Measurements from ENCODE around the gene ZMYND8.
"Not testable (repeated sequence)": the region's sequence is repeated elsewhere in the genome, so short reads cannot be mapped to it uniquely, and the experiment has no call there.

ZMYND8 gene

DNA sequence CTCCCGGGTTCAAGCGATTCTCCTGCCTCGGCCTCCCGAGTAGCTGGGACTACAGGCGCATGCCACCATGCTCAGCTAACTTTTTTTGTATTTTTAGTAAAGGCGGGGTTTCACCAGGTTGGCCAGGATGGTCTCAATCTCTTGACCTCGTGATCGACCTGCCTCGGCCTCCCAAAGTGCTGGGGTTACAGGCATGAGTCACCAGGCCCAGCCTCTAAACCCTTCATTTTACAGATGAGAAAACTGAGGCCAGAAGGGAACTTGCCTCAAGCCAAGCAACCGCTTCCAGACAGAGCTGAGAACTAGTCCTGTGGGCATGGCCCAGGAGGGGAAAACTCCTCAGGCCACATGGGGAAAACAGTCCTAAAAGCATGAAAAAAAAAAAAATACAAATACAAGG lies 47.1 kb downstream of the ZMYND8 start:
- no peak for DNase-seq

DNA sequence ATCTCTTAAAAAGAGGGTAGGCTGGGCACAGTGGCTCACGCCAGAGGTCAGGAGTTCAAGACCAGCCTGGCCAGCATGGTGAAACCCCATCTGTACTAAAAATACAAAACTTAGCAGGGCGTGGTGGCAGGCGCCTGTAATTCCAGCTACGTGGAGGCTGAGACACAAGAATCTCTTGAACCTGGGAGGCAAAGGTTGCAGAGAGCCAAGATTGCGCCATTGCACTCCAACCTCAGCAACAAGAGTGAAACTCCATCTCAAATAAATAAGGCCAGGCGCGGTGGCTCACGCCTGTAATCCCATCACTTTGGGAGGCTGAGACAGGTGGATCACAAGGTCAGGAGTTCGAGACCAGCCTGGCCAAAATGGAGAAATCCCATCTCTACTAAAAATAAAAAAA lies 48.9 kb downstream of the ZMYND8 start:
- not testable (repeated sequence) for DNase-seq

DNA sequence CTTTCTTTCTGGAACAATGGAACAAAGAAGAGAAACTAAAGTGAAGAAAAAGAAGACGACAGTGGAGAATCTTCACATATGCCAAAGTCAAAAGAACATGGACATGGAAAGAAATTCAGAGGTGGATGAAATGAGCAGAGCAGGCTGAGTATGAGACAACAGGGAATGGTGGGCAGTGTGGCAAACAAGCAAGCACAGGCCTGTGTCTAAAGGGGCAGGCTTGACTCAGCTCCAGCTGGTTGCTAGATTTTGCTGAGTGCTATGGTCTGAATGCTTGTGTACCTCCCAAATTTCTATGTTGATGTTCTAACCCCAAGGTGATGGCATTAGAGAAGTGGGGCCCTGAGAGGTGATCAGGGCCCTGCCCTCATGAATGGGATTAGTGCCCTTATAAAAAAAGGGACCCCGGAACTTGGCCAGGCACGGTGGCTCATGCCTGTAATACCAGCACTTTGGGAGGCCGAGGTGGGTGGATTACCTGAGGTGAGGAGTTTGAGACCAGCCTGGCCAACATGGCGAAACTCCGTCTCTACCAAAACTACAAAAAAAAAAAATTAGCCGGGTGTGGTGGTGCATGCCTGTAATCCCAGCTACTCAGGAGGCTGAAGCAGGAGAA lies 49.6 kb downstream of the ZMYND8 start:
- DNase-seq = no peak

DNA sequence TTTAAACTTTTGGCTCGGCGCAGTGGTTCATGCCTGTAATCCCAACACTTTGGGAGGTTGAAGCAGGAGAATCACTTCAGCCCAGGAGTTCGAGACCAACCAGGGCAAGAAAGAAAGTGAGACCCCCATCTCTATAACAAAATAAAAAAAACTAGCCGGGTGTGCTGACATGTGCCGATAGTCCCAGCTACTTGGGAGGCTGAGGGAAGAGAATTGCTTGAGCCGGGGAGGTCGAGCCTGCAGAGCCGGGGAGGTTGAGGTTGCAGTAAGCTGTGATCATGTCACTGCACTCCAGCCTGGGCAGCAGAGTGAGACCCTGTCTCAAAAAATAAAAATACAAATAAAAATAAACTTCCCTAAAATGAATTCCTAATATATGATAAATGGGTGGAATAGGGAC lies 50.4 kb downstream of the ZMYND8 start:
- no peak for DNase-seq

DNA sequence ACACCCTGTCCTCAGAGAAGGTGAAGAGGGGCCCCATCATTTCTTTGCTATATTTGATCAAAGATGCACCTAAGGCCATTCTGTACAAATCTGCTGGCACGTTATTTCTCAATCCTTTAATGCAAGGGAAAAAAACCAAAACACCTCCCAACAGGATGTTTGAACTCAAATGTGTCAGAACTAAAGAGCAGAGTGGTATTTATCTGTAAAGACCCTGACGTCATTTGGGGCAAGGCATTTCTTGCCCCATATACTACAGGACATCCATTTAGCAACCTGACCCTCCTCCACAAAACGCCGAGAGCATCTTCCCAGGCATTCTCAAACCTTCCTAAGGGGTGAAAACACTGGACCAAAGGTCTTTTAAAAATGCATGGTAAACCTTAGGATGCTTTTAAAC lies 50.8 kb downstream of the ZMYND8 start:
- DNase-seq = no peak

DNA sequence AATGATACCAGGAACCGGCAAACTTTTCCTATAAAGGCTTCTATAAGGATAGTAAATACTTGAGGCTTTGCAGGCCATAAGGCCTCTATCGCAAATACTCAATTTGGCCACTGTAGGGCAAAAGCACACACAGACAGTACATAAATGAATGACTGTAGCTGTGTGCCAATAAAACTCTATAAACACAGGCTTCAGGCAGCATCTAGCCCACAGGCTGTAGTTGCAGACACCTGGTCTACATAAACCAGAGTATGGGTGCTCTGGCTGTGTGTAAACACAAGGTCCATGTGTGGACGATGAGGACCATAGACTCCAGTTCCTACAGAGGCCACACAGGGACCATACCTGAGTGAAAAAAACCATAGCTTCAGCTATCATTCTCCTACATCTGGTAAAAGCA lies 52.2 kb downstream of the ZMYND8 start:
- no peak for DNase-seq

DNA sequence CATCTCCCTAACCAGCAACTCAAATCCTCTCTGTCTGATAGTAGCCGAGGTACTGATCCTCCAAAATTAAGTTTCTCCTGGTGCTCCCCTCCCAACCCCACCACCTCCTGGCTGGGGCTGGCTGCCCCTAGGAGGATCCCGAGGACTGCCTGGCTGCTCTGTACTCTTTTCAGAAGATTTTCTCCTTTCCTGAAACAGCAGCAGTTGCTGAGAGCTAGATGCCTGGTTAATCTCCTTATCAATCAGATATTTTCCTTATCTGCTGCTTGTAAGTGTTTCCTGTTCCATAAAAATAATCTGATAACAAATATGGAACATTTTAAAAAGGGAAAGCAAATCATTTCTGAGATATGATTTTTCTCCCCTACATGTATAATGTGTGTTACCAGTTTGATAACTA lies 52.8 kb downstream of the ZMYND8 start:
- DNase-seq = no peak

DNA sequence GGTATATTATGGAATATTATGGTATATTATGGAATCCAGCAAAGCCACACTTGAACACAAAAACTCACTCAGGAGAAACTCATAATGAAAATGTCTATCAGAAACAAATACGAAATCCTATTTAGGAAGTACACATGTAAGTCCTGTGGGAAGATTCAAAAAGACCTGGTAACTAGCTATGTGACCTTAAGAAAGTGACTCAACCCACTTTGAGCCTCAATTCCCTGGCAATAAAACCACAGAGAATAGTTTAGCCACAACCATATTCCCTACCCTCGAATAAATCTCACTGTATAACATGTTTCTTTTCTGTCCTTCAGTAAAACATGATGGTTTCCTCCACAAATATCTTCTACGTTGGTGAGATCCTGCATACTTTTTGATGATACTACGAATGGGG lies 56.4 kb downstream of the ZMYND8 start:
- no peak for DNase-seq

DNA sequence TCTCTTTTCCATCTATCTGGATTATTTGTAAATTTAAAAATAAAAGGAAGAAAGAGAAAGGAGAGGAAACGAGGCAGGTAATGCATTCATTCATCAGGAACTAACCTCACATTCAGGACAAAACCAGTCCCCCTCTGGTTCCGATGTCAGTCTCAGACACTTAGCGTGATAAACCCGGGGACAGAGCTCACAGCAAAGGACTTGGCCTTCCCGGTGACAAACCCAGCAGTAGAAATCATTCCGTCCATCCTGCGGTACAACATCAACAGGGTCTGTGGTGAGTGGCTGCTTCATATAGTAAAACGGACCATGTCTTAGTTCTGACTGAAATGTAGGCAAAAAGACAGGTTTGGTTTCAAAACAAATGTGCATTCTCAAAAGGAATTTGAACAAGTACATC lies 57.9 kb downstream of the ZMYND8 start:
- no peak for DNase-seq

DNA sequence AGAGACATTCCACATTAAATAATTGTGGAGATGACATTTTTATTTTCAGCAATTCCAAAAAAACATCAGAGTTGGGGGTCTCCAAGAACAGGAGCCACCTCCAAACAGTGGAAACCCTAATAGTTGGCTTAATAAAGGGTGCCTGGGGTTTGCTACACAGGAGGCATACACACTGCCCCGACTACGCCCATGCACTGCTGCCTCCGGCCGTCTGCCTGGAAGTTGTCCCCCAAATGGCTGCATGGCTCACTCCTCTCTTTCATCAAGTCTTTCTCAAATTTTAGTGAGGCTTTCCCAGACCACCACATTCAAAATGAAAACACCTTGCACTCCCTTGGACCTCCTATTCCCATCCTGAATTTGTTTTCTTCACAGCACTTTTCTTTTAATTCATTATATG lies 58.8 kb downstream of the ZMYND8 start:
- DNase-seq = no peak

DNA sequence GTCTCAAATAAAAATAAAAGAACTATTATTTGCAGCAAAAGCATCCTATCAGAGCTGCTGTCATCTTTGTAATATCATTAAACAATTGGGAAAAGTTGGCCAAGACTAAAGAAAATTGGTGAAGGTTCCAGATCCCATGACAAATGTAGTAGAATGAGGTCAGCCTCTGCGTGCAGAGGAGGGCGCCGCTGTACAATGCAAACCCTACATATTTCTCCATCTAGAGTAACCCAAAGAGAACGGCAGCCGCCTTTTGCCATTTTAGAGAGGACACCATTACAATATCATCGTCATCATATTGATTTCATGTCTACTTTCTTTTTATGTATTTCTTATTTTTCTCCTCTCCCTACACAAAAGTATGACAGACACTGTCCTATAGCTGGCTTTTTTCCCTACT lies 59.5 kb downstream of the ZMYND8 start:
- no peak for DNase-seq

DNA sequence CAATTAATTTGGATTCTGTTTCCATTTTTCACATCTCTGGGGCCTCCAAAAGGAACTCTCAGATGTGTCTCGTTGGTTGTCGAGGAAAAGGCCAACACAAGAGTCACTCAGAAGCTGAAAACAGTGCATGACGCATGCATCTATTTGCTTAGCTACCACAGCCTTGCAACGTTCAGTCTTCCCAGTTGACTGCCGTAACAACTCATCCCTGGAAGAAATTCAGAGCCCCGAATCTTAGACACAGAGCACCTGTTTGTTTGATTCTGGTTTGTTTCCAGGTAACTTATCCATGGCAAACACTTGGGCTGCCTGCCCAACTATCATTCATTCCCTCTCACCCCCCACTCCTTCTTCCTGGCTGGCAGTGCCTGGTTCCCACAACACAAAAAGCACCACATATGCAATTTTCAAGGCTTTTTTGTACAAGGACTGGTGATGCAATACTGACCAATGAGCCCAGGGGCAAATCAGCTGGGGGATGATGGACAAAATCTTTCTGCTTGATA lies 60.5 kb downstream of the ZMYND8 start:
- no peak for DNase-seq

DNA sequence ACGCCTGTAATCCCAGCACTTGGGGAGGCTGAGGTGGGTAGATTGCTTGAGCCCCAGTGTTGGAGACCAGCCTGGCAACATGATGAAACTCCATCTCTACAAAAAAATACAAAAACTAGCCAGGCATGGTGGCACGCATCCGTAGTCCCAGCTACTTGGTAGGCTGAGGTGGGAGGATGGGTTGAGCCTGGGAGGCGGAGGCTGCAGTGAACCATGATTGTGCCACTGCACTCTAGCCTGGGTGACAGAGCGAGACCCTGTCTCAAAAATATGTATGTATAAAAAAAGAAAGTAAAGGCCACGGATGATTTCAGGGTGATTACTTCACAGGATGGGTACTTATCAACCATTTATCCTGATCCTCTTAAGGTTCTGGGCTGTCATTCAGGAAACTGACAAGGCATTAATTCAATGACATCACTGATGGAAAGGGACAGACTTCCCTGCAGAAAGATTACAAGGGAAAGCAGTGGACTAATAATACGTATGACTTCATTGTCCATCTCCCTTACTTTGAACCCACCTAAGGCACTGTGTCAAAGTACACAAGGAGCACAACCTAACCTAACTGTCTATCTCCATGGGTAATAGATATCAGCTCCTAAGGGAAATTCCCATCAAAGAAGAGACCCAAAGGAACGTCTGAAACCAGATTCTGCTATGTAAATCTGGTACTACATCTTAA lies 61.2 kb downstream of the ZMYND8 start:
- DNase-seq = no peak

DNA sequence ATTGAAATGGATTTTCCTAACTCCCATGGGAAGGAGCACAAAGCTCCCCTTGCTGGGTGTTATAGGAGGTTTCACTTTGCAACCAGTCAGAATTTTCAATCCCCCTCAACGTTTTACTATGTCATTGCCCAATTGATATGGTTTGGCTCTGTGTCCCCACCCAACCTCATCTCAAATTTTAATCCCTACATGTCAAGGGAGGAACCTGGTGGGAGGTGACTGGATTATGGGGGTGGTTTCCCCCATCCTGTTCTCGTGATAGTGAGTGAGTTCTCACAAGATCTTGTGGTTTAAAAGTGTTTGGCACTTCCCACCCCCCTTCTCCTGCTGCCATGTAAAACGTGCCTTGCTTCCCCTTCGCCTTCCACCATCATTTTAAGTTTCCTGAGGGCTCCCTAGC lies 62.9 kb downstream of the ZMYND8 start:
- no peak for DNase-seq

DNA sequence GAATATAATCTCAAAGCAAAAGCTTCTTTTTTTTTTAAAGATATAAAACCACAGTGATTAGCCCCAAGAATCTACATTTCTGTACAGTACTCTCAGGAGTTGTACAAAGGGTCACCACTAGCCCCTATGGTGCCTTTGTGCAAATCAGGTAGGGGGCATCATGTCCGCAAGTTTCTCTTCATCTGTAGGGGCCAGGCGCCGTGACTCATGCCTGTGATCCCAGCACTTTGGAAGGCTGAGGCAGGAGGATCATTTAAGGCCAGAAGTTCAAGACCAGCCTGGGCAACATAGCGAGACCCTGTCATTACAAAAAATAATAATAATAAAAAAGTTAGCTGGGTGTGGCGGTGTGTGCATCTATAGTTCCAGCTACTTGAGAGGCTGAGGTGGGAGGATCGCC lies 63.9 kb downstream of the ZMYND8 start:
- no peak for DNase-seq

DNA sequence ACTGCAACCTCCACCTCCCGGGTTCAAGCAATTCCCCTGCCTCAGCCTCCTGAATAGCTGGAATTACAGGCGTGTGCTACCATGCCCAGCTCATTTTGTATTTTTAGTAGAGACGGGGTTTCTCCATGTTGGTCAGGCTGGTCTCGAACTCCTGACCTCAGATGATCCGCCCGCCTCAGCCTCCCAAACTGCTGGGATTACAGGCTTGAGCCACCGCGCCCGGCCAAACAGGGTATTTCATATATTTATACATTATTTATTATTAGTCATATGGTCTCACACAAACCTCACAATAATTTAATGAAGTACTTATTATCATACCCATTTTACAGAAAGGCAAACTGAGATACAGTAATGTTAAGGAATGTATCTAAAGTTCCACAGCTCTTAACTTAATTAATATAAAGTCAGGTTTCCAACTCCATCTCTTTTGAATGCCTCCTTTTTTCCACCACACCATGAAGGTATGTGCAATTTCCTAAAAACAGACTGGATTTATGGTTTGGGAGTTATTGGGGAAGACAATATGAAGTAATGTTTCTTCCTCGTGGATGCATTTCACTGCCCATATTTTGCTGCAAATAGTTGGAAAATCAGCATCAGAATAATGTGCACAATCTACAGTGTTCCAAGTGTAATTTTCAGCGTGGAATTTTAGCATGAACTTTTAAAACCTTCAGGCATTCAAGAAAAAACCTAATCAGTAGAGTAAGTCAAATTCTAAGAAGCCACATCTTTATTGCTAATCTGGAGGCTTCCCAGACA lies 65.7 kb downstream of the ZMYND8 start:
- no peak for DNase-seq

DNA sequence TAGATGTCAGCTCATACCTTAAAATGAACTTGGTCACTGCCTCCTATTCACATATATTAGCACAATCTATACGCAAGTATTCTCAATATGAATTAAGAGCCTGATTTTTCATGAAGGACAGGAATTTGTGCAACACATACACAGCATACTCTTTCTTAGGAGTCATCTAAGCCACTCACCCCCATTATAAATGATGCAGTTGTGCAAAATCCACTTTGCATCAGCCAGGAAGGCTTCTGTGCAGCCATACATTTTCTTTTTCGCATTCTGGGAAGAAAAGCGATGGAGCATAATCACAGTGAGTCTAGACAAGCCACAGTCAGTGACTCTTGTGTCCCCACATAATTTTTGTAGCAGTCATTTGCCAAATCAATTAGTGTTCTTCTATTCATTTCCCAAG lies 66.5 kb downstream of the ZMYND8 start:
- DNase-seq = no peak

DNA sequence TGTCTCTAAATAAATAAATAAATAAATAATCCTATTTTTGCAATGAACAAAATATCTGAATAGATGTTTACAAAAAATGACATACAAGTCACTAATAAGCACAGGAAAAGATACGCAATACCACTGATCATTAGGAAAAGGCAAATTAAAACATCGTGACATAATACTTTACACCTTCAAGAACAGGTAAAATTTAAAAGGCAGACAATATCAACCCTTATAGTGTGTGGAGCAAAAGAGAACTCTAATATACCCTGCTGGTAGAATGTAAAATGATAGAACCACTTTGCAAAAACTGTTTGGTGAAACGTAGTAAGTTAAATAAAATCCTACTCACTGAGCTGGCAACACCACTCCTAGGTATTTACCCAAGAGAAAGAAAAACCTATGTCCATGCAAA lies 67.4 kb downstream of the ZMYND8 start:
- DNase-seq = no peak

DNA sequence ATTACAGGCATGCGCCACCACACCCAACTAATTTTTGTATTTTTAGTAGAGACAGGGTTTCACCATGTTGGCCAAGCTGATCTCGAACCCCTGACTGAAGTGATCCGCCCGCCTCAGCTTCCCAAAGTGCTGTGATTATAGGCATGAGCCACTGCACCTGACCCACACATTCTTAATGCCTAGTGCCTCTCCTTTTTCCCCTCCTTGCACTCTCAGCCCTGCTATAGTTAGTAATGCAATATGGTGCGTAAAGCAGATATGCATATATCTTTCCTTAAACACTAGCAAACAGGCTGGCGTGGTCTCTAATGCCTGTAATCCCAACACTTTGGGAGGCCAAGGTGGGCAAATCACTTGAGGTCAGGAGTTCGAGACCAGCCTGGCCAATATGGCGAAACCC lies 68.0 kb downstream of the ZMYND8 start:
- not testable (repeated sequence) for DNase-seq

DNA sequence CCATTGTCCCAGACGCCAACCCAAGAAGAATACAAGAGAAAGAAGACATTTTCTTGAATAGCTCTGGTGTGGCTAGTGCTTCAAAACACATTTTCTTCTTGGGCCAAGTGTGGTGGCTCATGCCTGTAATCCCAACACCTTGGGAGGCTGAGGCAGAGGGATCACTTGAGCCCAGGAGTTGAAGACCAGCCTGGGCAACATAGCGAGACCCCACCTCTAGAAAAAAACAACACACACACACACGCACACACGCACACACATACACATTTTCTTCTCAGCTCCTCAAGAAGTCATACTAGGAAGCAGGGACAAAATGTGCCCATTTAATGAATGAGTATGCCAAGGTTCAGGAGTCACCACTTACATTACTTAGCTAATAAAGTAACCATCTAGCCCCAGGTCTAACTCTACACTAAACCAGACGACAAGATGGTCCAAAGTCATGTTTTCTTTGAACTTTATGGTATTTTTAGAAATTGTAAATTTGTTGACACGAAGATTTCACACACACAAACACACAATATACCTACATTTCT lies 68.8 kb downstream of the ZMYND8 start:
- no peak for DNase-seq

DNA sequence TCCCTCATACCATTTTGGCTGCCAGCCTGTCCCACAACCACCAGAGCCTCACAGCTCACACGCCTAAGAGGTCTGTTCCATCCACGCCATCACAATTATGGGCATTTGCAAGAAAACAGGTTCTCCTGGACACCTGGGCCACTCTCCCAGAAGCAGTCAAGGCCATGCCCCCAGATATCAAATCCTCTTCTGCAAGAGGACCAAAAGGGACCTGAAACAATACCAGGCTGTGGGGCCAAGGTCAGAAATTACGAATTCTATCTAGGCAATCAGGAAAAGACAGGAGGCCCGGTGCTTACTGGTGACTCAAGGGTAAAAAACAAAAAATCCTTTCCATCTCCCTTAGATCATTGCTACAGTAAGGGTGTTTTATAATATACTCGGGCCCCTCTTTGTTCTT lies 69.8 kb downstream of the ZMYND8 start:
- DNase-seq = no peak

DNA sequence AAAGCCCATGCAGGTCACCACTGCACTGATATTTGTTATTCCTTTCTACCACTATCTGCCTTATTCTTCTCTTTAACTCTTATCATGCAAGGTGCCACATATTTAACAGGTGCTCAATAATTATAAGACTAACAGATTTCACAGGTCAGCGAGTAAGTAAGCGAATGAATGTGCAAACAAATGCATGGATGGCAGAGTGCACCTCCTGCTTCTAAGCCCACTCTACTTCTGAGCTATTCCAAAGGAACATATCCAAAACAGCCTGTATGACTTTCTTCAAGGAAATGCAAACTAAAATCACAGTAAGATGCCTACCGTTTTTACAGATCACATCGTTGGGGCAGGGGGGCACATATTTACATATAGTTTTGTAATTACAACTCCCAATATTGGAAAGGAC lies 71.3 kb downstream of the ZMYND8 start:
- no peak for DNase-seq

DNA sequence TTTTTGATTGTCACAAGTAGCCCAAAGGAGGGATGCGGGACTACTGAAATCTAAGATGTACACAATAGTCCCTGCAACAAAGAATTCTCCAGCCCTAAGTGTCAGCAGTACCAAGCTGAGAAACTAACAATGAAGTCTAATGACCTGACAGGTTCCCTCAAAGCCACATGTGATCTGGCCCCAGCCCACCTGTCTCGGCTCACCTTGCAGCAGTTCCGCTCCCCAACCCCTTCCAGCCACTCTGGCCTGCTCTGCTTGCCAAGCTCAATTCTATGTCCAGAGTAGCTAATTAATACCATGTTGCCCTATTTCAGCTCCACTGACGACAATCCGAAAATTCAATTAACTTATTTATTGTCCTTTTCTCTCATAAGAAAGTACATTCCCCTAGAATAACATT lies 72.1 kb downstream of the ZMYND8 start:
- DNase-seq = no peak

DNA sequence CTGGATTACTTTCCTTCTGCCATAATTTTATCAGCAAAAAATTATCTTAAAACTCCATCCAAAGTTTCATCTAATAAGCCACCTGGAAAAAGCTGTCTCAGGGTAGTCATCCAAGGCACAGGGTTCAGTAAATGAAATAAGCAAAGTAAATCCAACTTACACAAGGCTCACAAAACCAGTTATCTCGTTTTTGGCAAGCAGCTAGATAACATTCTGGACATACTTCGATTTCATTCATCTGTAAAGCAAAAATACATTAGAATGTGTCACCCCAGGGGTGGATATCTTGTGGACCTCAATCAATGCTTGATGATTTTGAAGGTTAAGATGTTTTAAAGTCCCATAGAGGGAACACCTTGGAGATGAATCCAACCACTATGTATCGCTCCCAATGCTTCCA lies 73.1 kb downstream of the ZMYND8 start:
- no peak for DNase-seq

All from CD4-positive, alpha-beta T cell treated with Interferon gamma for 1 hour (primary cell).